Measurements from ENCODE around the gene FKBP6.
"Not testable (repeated sequence)": the region's sequence is repeated elsewhere in the genome, so short reads cannot be mapped to it uniquely, and the experiment has no call there.

Gene FKBP6

GRCh38 chr7:73324081-73324845, 3.7 kb upstream of the FKBP6 start:
- not testable (repeated sequence) for DNase-seq

GRCh38 chr7:73325424-73325823, 2.5 kb upstream of the FKBP6 start:
- not testable (repeated sequence) for DNase-seq

GRCh38 chr7:73327449-73327848, 512 bp upstream of the FKBP6 start:
- DNase-seq, result not testable (repeated sequence)

GRCh38 chr7:73328696-73329095, 735 bp downstream of the FKBP6 start:
- DNase-seq, result no peak

GRCh38 chr7:73329861-73330581, 2.1 kb downstream of the FKBP6 start:
- no peak for DNase-seq

GRCh38 chr7:73330772-73331171, 2.8 kb downstream of the FKBP6 start:
- no peak for DNase-seq

GRCh38 chr7:73332447-73332846, 4.5 kb downstream of the FKBP6 start:
- DNase-seq, result no peak

- no peak for DNase-seq
Measured at GRCh38 chr7:73338321-73338720, 10.4 kb downstream of the FKBP6 start.

- DNase-seq, result no peak
Measured at GRCh38 chr7:73340514-73340913, 12.6 kb downstream of the FKBP6 start.

GRCh38 chr7:73341877-73342276, 13.9 kb downstream of the FKBP6 start:
- DNase-seq, result no peak

- no peak for DNase-seq
Measured at GRCh38 chr7:73342645-73343044, 14.7 kb downstream of the FKBP6 start.

- DNase-seq, result no peak
Measured at GRCh38 chr7:73343671-73344380, 15.9 kb downstream of the FKBP6 start.

- no peak for DNase-seq
Measured at GRCh38 chr7:73345538-73345937, 17.6 kb downstream of the FKBP6 start.

- no peak for DNase-seq
Measured at GRCh38 chr7:73345951-73346350, 18.0 kb downstream of the FKBP6 start.

GRCh38 chr7:73349763-73350162, 21.8 kb downstream of the FKBP6 start:
- DNase-seq, result no peak

GRCh38 chr7:73350306-73351068, 22.5 kb downstream of the FKBP6 start:
- DNase-seq, result no peak

GRCh38 chr7:73351447-73352167, 23.6 kb downstream of the FKBP6 start:
- DNase-seq, result no peak

- DNase-seq, result no peak
Measured at GRCh38 chr7:73352784-73353183, 24.8 kb downstream of the FKBP6 start.

GRCh38 chr7:73353243-73353642, 25.3 kb downstream of the FKBP6 start:
- DNase-seq, result no peak

- no peak for DNase-seq
Measured at GRCh38 chr7:73354196-73354595, 26.2 kb downstream of the FKBP6 start.

GRCh38 chr7:73354821-73355220, 26.9 kb downstream of the FKBP6 start:
- DNase-seq, result no peak

- no peak for DNase-seq
Measured at GRCh38 chr7:73356159-73356558, 28.2 kb downstream of the FKBP6 start.
